ENCODE measurements around the gene FRMD1. TPM values are rescaled to one million over a fixed set of nuclear protein-coding genes. Genes with fewer than 3 reads are reported as not detected.

Gene FRMD1
- total RNA-seq, 2 donors from 2014 or later, result not detected

- H3K36me3 ChIP-seq (replicated peaks in 1 of 2; ENCODE audit: insufficient read depth in 1 of 2, low read depth in 2 of 2), result no peaks in the 10 kb centered on the region
- ATAC-seq (no peak), DNase-seq (no peak)
- H3K27me3 ChIP-seq, result no peaks in the 10 kb centered on the region
- TF ChIP-seq, protein P1, sequence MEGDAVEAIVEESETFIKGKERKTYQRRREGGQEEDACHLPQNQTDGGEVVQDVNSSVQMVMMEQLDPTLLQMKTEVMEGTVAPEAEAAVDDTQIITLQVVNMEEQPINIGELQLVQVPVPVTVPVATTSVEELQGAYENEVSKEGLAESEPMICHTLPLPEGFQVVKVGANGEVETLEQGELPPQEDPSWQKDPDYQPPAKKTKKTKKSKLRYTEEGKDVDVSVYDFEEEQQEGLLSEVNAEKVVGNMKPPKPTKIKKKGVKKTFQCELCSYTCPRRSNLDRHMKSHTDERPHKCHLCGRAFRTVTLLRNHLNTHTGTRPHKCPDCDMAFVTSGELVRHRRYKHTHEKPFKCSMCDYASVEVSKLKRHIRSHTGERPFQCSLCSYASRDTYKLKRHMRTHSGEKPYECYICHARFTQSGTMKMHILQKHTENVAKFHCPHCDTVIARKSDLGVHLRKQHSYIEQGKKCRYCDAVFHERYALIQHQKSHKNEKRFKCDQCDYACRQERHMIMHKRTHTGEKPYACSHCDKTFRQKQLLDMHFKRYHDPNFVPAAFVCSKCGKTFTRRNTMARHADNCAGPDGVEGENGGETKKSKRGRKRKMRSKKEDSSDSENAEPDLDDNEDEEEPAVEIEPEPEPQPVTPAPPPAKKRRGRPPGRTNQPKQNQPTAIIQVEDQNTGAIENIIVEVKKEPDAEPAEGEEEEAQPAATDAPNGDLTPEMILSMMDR (IDR thresholded peaks at IDR 0.05), result no peak
- TF ChIP-seq POLR2A (IDR thresholded peaks at IDR 0.05), result no peak
- intact Hi-C loops (cut with DNase I), result no loop called here
- H3K9me3 ChIP-seq, result no peaks in the 10 kb centered on the region
- 80 to 82% methylated on average over 3 of the region's 3 CpGs for WGBS, 2 donors
- H3K27ac ChIP-seq, result no peak overlapping the region
- H3K4me1 ChIP-seq, result peaks cover 23% of the 10 kb centered on the region
- H3K4me3 ChIP-seq, result no peak overlapping the region
Observed at GRCh38 chr6:168106633-168107005, 27.6 kb upstream of the FRMD1 start.

DNA sequence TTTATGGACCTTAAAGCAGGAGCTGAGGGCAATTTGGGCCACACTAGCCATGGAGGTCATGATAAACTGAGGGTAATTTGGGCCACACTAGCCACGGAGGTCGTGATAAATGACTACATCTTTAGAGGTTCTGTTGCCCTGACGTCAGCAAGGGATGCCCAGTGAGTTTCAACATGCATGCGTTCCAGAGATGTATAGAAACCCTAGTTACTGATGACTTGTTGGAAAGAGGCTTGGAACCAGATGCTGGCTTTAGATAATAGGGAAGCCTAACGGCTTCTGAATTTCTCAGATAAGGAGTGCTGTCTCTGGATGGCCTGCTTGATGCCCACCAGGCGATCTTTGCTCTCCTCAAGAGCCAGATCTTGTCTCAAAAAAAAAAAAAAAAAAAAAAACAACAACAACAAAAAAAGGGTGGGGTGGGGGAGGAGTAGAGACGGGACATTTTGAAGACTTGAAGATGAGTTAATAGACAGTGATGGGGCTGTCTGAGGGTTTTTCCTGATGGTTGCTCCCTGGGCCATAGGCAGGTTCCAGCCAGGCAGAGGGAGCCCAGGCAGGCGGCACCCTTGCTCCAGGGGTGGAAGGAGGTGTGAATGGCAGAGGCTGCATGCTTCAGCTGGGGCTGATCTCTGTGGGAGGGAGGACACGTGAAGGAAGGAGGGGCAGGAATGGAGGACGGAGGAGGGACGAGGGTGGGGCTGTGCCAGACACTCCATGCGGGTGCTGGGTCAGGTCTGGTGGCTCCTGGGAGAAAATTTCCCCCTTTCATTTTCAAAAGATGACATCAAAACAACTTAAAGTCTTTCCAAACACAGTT lies 27.0 kb upstream of the FRMD1 start:
- Histone ChIP-seq H3K4me3 (no peak overlapping the region), H3K27ac (no peak overlapping the region), H3K36me3 (replicated peaks in 1 of 2; ENCODE audit: insufficient read depth in 1 of 2, low read depth in 2 of 2) (no peaks in the 10 kb centered on the region), H3K9me3 (no peaks in the 10 kb centered on the region), H3K27me3 (no peaks in the 10 kb centered on the region), H3K4me1 (peaks cover 29% of the 10 kb centered on the region)
- ATAC-seq (no peak), DNase-seq (no peak)
- no peak for TF ChIP-seq POLR2A (IDR thresholded peaks at IDR 0.05)
- TF ChIP-seq, protein P1 (IDR thresholded peaks at IDR 0.05), result no peak
- 71 to 75% methylated on average over 12 of the region's 12 CpGs for WGBS, 2 donors
- intact Hi-C loops (cut with DNase I), result no loop called here

DNA sequence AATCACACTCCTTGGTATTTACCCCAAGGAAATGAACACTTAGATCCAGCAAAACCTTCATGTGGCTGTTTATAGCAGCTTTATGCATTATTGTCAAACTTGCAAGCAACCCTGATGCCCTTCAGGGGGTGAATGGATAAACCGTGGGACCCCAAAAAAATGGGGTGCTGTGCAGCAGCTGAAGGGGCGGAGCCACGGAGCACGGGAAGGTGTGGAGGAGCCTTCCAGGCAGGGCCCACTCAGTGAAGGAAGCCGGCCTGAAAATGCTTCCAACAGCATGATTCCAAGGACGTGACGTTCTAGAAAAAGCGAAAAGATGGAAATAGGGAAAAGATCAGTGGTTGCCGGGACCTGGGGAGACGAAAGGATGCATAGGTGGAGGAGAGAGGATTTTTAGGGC lies 25.6 kb upstream of the FRMD1 start:
- TF ChIP-seq, protein P1 (IDR thresholded peaks at IDR 0.05), result no peak
- no peak for TF ChIP-seq POLR2A (IDR thresholded peaks at IDR 0.05)
- H3K27me3 ChIP-seq, result no peaks in the 10 kb centered on the region
- 83 to 96% methylated on average over 10 of the region's 10 CpGs for WGBS, 2 donors
- no peak overlapping the region for H3K4me3 ChIP-seq
- no peaks in the 10 kb centered on the region for H3K36me3 ChIP-seq (replicated peaks in 1 of 2; ENCODE audit: insufficient read depth in 1 of 2, low read depth in 2 of 2)
- no peak overlapping the region for H3K27ac ChIP-seq
- intact Hi-C loops (cut with DNase I), result no loop called here
- DNase-seq (no peak), ATAC-seq (no peak)
- no peaks in the 10 kb centered on the region for H3K9me3 ChIP-seq
- peaks cover 29% of the 10 kb centered on the region for H3K4me1 ChIP-seq

DNA sequence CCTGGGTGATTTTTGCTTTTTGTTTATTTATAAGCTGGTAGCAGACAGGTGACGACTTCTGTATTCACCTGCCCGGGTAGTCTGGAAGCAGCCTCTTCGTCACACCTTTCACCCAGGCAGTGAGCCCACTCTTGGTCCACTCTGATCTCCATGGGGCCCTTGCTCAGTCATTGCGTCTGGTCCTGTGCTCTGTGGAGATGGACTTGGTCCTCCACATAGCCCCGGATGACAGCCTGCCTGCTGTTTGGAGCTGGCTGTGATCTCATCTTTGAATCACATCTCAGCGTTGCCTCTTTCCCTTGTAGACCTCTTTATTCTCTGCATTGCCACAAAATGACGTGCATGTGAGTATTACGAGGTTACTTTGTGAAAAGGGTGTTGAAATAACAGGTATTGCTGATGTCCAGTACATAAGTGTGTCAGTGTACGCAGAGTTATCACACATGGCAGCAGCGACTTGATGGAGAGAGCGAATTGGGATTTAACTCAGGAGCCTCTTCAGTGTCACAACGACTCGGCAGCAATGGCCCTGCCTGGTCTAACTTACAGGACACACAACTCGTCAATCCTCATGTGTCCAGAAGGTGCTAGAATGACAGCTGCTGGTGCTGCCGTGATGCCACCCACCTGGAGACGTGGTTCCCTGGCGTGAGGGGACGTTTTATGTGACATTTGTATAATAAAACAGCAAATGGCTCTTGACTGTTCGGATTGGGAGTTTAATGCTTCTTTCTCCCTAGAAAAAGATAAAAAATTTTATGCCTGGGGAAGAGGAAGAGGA lies 24.2 kb upstream of the FRMD1 start:
- Histone ChIP-seq H3K27ac (peak overlapping the region in 1 of 4 donors; percentile 4), H3K4me1 (peaks cover 38% of the 10 kb centered on the region), H3K9me3 (no peaks in the 10 kb centered on the region), H3K27me3 (no peaks in the 10 kb centered on the region), H3K36me3 (replicated peaks in 1 of 2; ENCODE audit: insufficient read depth in 1 of 2, low read depth in 2 of 2) (no peaks in the 10 kb centered on the region), H3K4me3 (no peak overlapping the region)
- intact Hi-C loops (cut with DNase I), result no loop called here
- TF ChIP-seq, protein P1 (IDR thresholded peaks at IDR 0.05), result no peak
- TF ChIP-seq POLR2A (IDR thresholded peaks at IDR 0.05), result no peak
- DNase-seq (no peak), ATAC-seq (no peak)
- WGBS, 2 donors, result 79 to 86% methylated on average over 19 of the region's 19 CpGs
